IMR-90 (cell line): ENCODE results near the gene COL15A1. TPM values are rescaled to one million over a fixed set of nuclear protein-coding genes. Genes with fewer than 3 reads are reported as not detected.

Experiments
- ATAC-seq: fragments of 200-7000 bp; cut with Tn5 transposase; 2 replicates; pipeline ENCODE4 v1.9.1; 2020; ENCODE audit warnings: low read depth, mild to moderate bottlenecking, moderate library complexity
- BruUV-seq: library from RNA; stranded (reverse); fragments of 400-500 nt; replicated peaks from 2 replicates; lab custom pipeline; 2021; lab: Mats Ljungman, UMichigan
- CTCF ChIA-PET: fragments of 300-600 bp; formaldehyde crosslinking; extraction: SDS; loops from one replicate; lab custom pipeline; 2021; ENCODE audit warnings: antibody characterized with exemption; lab: Yijun Ruan, JAX
- POLR2A ChIA-PET: fragments of 300-600 bp; sonication (Branson Sonifier 250); formaldehyde crosslinking; loops from one replicate; lab custom pipeline; 2022; ENCODE audit warnings: antibody characterized with exemption; ENCODE audit not compliant: unreplicated experiment; lab: Charles Lee
- DNase-seq: peaks from one replicate; pipeline ENCODE4 v3.0.0; 2013
- H2AFZ ChIP-seq: replicated peaks from 2 replicates; pipeline ENCODE3; 2013; ENCODE audit warnings: low read length, mild to moderate bottlenecking; ENCODE audit not compliant: poor library complexity
- H2AK5ac ChIP-seq: 2 replicates; pipeline ENCODE4 v1.6.1; 2013; ENCODE audit warnings: low read depth, low read length, inconsistent platforms
- H2AK9ac ChIP-seq: replicated peaks from 2 replicates; pipeline ENCODE3; 2013; ENCODE audit warnings: mild to moderate bottlenecking, low read depth, low read length, moderate library complexity; ENCODE audit not compliant: poor library complexity
- H2BK120ac ChIP-seq: 2 replicates; pipeline ENCODE4 v1.6.1; 2013; ENCODE audit warnings: low read depth, low read length, inconsistent platforms
- H2BK15ac ChIP-seq: 3 replicates; pipeline ENCODE4 v1.6.1; 2013; ENCODE audit warnings: low read depth, low read length, inconsistent platforms
- H2BK20ac ChIP-seq: 2 replicates; pipeline ENCODE4 v1.6.1; 2013; ENCODE audit warnings: low read depth, mild to moderate bottlenecking, inconsistent platforms, low read length, moderate library complexity
- H2BK5ac ChIP-seq: 2 replicates; pipeline ENCODE4 v1.6.1; 2013; ENCODE audit warnings: mild to moderate bottlenecking, low read depth, low read length, inconsistent platforms; ENCODE audit not compliant: poor library complexity, severe bottlenecking
- H3K14ac ChIP-seq: replicated peaks from 2 replicates; pipeline ENCODE4 v1.6.1; 2013; ENCODE audit warnings: low read depth, low read length, inconsistent platforms
- H3K18ac ChIP-seq: 2 replicates; pipeline ENCODE4 v1.6.1; 2013; ENCODE audit warnings: low read depth, low read length, control low read depth
- H3K23ac ChIP-seq: 2 replicates; pipeline ENCODE4 v1.6.1; 2013; ENCODE audit warnings: low read depth, low read length, inconsistent platforms
- H3K27ac ChIP-seq: 2 replicates; pipeline ENCODE4 v1.5.1; 2013; ENCODE audit warnings: mild to moderate bottlenecking, control low read depth, low read length; ENCODE audit not compliant: insufficient read depth
- H3K27me3 ChIP-seq: 2 replicates; pipeline ENCODE4 v1.6.1; 2013; ENCODE audit warnings: low read length; ENCODE audit not compliant: control insufficient read depth, insufficient read depth
- H3K36me3 ChIP-seq: 2 replicates; pipeline ENCODE4 v1.6.1; 2013; ENCODE audit warnings: low read length, mixed read lengths; ENCODE audit not compliant: control insufficient read depth, insufficient read depth
- H3K4ac ChIP-seq: 2 replicates; pipeline ENCODE4 v1.6.1; 2013; ENCODE audit warnings: low read depth, low read length, inconsistent platforms
- H3K4me1 ChIP-seq: 2 replicates; pipeline ENCODE4 v1.6.1; 2013; ENCODE audit warnings: low read length, mixed read lengths; ENCODE audit not compliant: control insufficient read depth, insufficient read depth
- H3K4me2 ChIP-seq: 2 replicates; pipeline ENCODE4 v1.6.1; 2013; ENCODE audit warnings: low read depth, mild to moderate bottlenecking, control low read depth, low read length, moderate library complexity
- H3K4me3 ChIP-seq: 2 replicates; pipeline ENCODE4 v1.5.1; 2013; ENCODE audit warnings: low read depth, mild to moderate bottlenecking, control low read depth, low read length, moderate library complexity; ENCODE audit not compliant: insufficient read depth
- H3K56ac ChIP-seq: 2 replicates; pipeline ENCODE4 v1.6.1; 2013; ENCODE audit warnings: low read length, inconsistent platforms; ENCODE audit not compliant: insufficient read depth; ENCODE audit errors: extremely low read depth
- H3K79me1 ChIP-seq, 2 experiments: 2 replicates each; pipeline ENCODE4 v1.6.1; 2013; ENCODE audit warnings: low read length in 2 of 2, inconsistent platforms in 1 of 2, low read depth in 1 of 2
- H3K9ac ChIP-seq: 2 replicates; pipeline ENCODE4 v1.6.1; 2013; ENCODE audit warnings: low read depth, low read length, control low read depth
- H3K9me1 ChIP-seq: 2 replicates; pipeline ENCODE4 v1.6.1; 2013; ENCODE audit warnings: low read length, inconsistent platforms; ENCODE audit not compliant: insufficient read depth
- H3K9me3 ChIP-seq: 2 replicates; pipeline ENCODE4 v1.6.1; 2013; ENCODE audit warnings: low read length; ENCODE audit not compliant: control insufficient read depth, insufficient read depth
- H4K20me1 ChIP-seq: 2 replicates; pipeline ENCODE4 v1.6.1; 2013; ENCODE audit warnings: low read length, inconsistent platforms; ENCODE audit not compliant: insufficient read depth
- H4K5ac ChIP-seq: 2 replicates; pipeline ENCODE4 v1.6.1; 2013; ENCODE audit warnings: mild to moderate bottlenecking, low read depth, low read length, control low read depth
- H4K8ac ChIP-seq, 2 experiments: 2 replicates each; pipeline ENCODE4 v1.6.1; 2013; ENCODE audit warnings: low read depth in 2 of 2, low read length in 2 of 2, control low read depth in 1 of 2, inconsistent platforms in 1 of 2
- H4K91ac ChIP-seq: 2 replicates; pipeline ENCODE4 v1.6.1; 2013; ENCODE audit warnings: low read depth, low read length, inconsistent platforms; ENCODE audit not compliant: insufficient read depth
- BHLHE40 ChIP-seq: fragments of 150-350 bp; IDR thresholded peaks from 2 replicates; pipeline ENCODE4 v1.6.1; 2016; ENCODE audit warnings: mild to moderate bottlenecking, low read depth, low read length
- CEBPB ChIP-seq: IDR thresholded peaks from 2 replicates; pipeline ENCODE4 v1.6.1; 2012; ENCODE audit warnings: low read depth, low read length, improper control_type of control experiment
- ELK1 ChIP-seq: fragments of 150-350 bp; IDR thresholded peaks from 2 replicates; pipeline ENCODE4 v1.6.1; 2016; ENCODE audit warnings: low read depth, mild to moderate bottlenecking, low read length, moderate library complexity, borderline replicate concordance
- FOS ChIP-seq: fragments of 150-350 bp; IDR thresholded peaks from 2 replicates; pipeline ENCODE4 v1.6.1; 2016; ENCODE audit warnings: low read depth, low read length
- MAZ ChIP-seq: IDR thresholded peaks from 2 replicates; pipeline ENCODE4 v1.6.1; 2012; ENCODE audit warnings: low read depth, mild to moderate bottlenecking, low read length, improper control_type of control experiment, moderate library complexity, borderline replicate concordance
- MXI1 ChIP-seq: IDR thresholded peaks from 2 replicates; pipeline ENCODE4 v1.6.1; 2012; ENCODE audit warnings: low read depth, mild to moderate bottlenecking, low read length, moderate library complexity, borderline replicate concordance
- NFE2L2 ChIP-seq: fragments of 150-350 bp; IDR thresholded peaks from 2 replicates; pipeline ENCODE4 v1.6.1; 2016; ENCODE audit warnings: low read depth, mild to moderate bottlenecking, low read length
- POLR2A ChIP-seq: IDR thresholded peaks from 2 replicates; pipeline ENCODE4 v1.6.1; 2012; ENCODE audit warnings: mild to moderate bottlenecking, low read depth, low read length
- RCOR1 ChIP-seq: IDR thresholded peaks from 2 replicates; pipeline ENCODE4 v1.6.1; 2012; ENCODE audit warnings: mild to moderate bottlenecking, low read length, improper control_type of control experiment; ENCODE audit not compliant: insufficient replicate concordance
- WGBS, 2 experiments: methylation state at CpG; one replicate each; pipeline versions ENCODE4 v1.1.5 to v1.1.7; 2013; ENCODE audit warnings: missing lambda C conversion rate in 2 of 2; ENCODE audit not compliant: insufficient read length in 1 of 2; ENCODE audit errors: extremely low coverage in 2 of 2; 5-methylcytosine and 5-hydroxymethylcytosine counted together
- dilution Hi-C: fragments of 300-500 bp; cut with HindIII; formaldehyde crosslinking; loops from one replicate; pipeline ENCODE4 v1.14.3; 2018; ENCODE audit warnings: low sequenced_read_pairs; ENCODE audit not compliant: unreplicated experiment
- in situ Hi-C: fragments of 300-500 bp; cut with MboI; formaldehyde crosslinking; loops from 3 replicates; pipeline ENCODE4 v1.14.3; 2019; ENCODE audit warnings: low sequenced_read_pairs, inconsistent platforms, mixed read lengths
- intact Hi-C: fragments of 100-400 bp; cut with micrococcal nuclease; formaldehyde crosslinking; loops from 2 replicates; pipeline ENCODE4 v1.10.0; 2022
- polyA plus RNA-seq, 3 experiments: library from polyadenylated mRNA; depleted of rRNA; stranded (reverse); fragments of >200 nt; gene quantifications; 2 replicates each; pipeline ENCODE4 v1.2.3, GENCODE V29; 2012; ENCODE audit warnings: low replicate concordance in 1 of 3
- total RNA-seq: library from RNA; depleted of rRNA; stranded (reverse); fragments of >200 nt; gene quantifications from 2 replicates; pipeline ENCODE4 v1.2.3, GENCODE V29; 2012

Gene COL15A1
- total and polyA plus RNA-seq, 2 of the 4 experiments (the other 2 are of a cell fraction) = 2.2 to 3.7 TPM

GRCh38 chr9:99040251-99040900, 96.7 kb downstream of the COL15A1 start (continued):
- no peak for TF ChIP-seq POLR2A

GRCh38 chr9:99040911-99041582, 97.3 kb downstream of the COL15A1 start:
- peak overlapping the region; percentile 75 to 89 for H4K8ac ChIP-seq
- intact Hi-C loops (loop anchor here (1.0 kb wide), 1 partner anchor 21 kb away; no protein-coding TSS in a partner anchor), in situ Hi-C loops (no loop called here), dilution Hi-C loops (no loop called here)
- H2BK5ac ChIP-seq = peak overlapping the region; percentile 96
- H3K27ac ChIP-seq = peak overlapping the region; percentile 97
- peak overlapping the region; percentile 25 for H3K9ac ChIP-seq
- 0 out of 2 replicates have a peak overlapping the region, but pooled peaks have one; percentile 1 for H3K4me2 ChIP-seq
- peak overlapping the region; percentile 53 for H2AK9ac ChIP-seq
- H3K9me1 ChIP-seq = peaks cover 24% of the 10 kb centered on the region
- 83% methylated on average over 1 of the region's 3 CpGs; no CpG with 5 or more reads in 1 of the 2 experiments for WGBS, 2 experiments
- H2AK5ac ChIP-seq = peak overlapping the region; percentile 98
- peaks cover 17% of the 10 kb centered on the region for H3K9me3 ChIP-seq
- ChIA-PET POLR2A (no interaction called here), CTCF (no interaction called here)
- ATAC-seq (peak; percentile 73), DNase-seq (peak; percentile 87)
- H2AFZ ChIP-seq = no peak overlapping the region
- peak overlapping the region; percentile 90 for H4K5ac ChIP-seq
- peak overlapping the region; percentile 93 for H4K91ac ChIP-seq
- H2BK15ac ChIP-seq = peak overlapping the region; percentile 62
- H2BK20ac ChIP-seq = peak overlapping the region; percentile 97
- H3K56ac ChIP-seq = peak overlapping the region; percentile 67
- peak overlapping the region; percentile 87 for H3K18ac ChIP-seq
- no peak overlapping the region for H3K4me3 ChIP-seq
- peaks cover 37% of the 10 kb centered on the region; the same call in 1 of the 2 replicates for H3K36me3 ChIP-seq
- peaks cover 0 to 10% of the 10 kb centered on the region in 2 experiments; a peak in 1 of 4 replicates for H3K79me1 ChIP-seq
- 0 out of 2 replicates have a peak, but pooled peaks cover 3% of the 10 kb centered on the region for H4K20me1 ChIP-seq
- H3K4ac ChIP-seq = peak overlapping the region; percentile 98
- BruUV-seq = no TSS peak
- TF ChIP-seq ELK1 (no peak), BHLHE40 (peak; percentile 58), RCOR1 (peak; percentile 20), MAZ (peak; percentile 62; the same call in 1 of the 2 replicates), CEBPB (peak; percentile 67), NFE2L2 (no peak), MXI1 (no peak), FOS (peak; percentile 46)
- peak overlapping the region; percentile 97 for H2BK120ac ChIP-seq
- peak overlapping the region; percentile 89 for H3K14ac ChIP-seq
- H3K23ac ChIP-seq = peak overlapping the region; percentile 96
- H3K4me1 ChIP-seq = peaks cover 24% of the 10 kb centered on the region
- no peaks in the 10 kb centered on the region for H3K27me3 ChIP-seq
